ENCODE data around the gene CSMD2. TPM values are rescaled to one million over a fixed set of nuclear protein-coding genes. Genes with fewer than 3 reads are reported as not detected.

Gene CSMD2
- total RNA-seq, 2 donors from 2014 or later = 2.8 to 3.0 TPM

- Histone ChIP-seq H3K4me3 (no peak overlapping the region), H3K9me3 (no peaks in the 10 kb centered on the region), H3K27me3 (replicated peaks; ENCODE audit: insufficient read depth) (no peaks in the 10 kb centered on the region), H3K4me1 (ENCODE audit: control insufficient read depth in 1 of 2, low read depth in 2 of 2) (peaks cover 10 to 49% of the 10 kb centered on the region in 2 donors), H3K36me3 (no peaks in the 10 kb centered on the region), H3K27ac (peak overlapping the region in 1 of 2 donors; percentile 84)
- no peak for TF ChIP-seq CTCF (IDR thresholded peaks at IDR 0.05)
- ATAC-seq (ENCODE audit: insufficient number of reproducible peaks, low FRiP score, low read depth) (no peak), DNase-seq (ENCODE audit: low spot score) (no peak)
Measured at GRCh38 chr1:33471416-33471815, 693.6 kb downstream of the CSMD2 start.

GRCh38 chr1:33470495-33471012, 694.5 kb downstream of the CSMD2 start:
- H3K9me3 ChIP-seq = no peaks in the 10 kb centered on the region
- DNase-seq (ENCODE audit: low spot score) (peak; percentile 46), ATAC-seq (ENCODE audit: insufficient number of reproducible peaks, low FRiP score, low read depth) (no peak)
- H3K36me3 ChIP-seq = no peaks in the 10 kb centered on the region
- H3K4me3 ChIP-seq = no peak overlapping the region
- H3K27ac ChIP-seq = peak overlapping the region; percentile 32 to 52
- peaks cover 10 to 49% of the 10 kb centered on the region in 2 donors for H3K4me1 ChIP-seq (ENCODE audit: control insufficient read depth in 1 of 2, low read depth in 2 of 2)
- TF ChIP-seq CTCF (IDR thresholded peaks at IDR 0.05) = peak; percentile 80
- H3K27me3 ChIP-seq (replicated peaks; ENCODE audit: insufficient read depth) = no peaks in the 10 kb centered on the region

DNA sequence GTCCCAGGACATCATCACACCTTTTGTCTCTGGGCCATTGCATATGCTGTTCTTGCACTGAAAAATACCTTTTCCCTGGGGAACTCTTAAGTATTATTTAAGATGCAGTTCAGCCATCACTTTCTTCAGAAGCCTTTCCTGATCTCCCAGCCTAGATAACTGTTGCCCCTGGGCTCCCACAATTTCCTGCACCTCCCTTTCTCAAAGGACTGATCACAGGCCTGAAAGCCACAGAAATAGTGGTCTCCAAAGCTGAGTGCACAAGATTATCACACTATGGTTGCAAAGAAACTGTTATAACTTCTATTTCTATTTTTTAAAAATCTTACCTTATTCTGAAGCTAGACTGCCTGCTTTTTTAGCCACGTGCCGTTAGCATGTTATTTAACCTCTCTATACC, 695.3 kb downstream of the CSMD2 start:
- H3K9me3 ChIP-seq = no peaks in the 10 kb centered on the region
- DNase-seq (ENCODE audit: low spot score) (no peak), ATAC-seq (ENCODE audit: insufficient number of reproducible peaks, low FRiP score, low read depth) (no peak)
- peaks cover 10 to 42% of the 10 kb centered on the region in 2 donors for H3K4me1 ChIP-seq (ENCODE audit: control insufficient read depth in 1 of 2, low read depth in 2 of 2)
- H3K36me3 ChIP-seq = no peaks in the 10 kb centered on the region
- no peak overlapping the region for H3K27ac ChIP-seq
- no peaks in the 10 kb centered on the region for H3K27me3 ChIP-seq (replicated peaks; ENCODE audit: insufficient read depth)
- no peak for TF ChIP-seq CTCF (IDR thresholded peaks at IDR 0.05)
- no peak overlapping the region for H3K4me3 ChIP-seq

- Histone ChIP-seq H3K36me3 (no peaks in the 10 kb centered on the region), H3K9me3 (no peaks in the 10 kb centered on the region), H3K4me3 (no peak overlapping the region), H3K27me3 (replicated peaks; ENCODE audit: insufficient read depth) (no peaks in the 10 kb centered on the region), H3K27ac (no peak overlapping the region), H3K4me1 (ENCODE audit: control insufficient read depth in 1 of 2, low read depth in 2 of 2) (peaks cover 8 to 35% of the 10 kb centered on the region in 2 donors)
- DNase-seq (ENCODE audit: low spot score) (no peak), ATAC-seq (ENCODE audit: insufficient number of reproducible peaks, low FRiP score, low read depth) (no peak)
- TF ChIP-seq CTCF (IDR thresholded peaks at IDR 0.05) = no peak
Measured at GRCh38 chr1:33468967-33469366, 696.1 kb downstream of the CSMD2 start.

DNA sequence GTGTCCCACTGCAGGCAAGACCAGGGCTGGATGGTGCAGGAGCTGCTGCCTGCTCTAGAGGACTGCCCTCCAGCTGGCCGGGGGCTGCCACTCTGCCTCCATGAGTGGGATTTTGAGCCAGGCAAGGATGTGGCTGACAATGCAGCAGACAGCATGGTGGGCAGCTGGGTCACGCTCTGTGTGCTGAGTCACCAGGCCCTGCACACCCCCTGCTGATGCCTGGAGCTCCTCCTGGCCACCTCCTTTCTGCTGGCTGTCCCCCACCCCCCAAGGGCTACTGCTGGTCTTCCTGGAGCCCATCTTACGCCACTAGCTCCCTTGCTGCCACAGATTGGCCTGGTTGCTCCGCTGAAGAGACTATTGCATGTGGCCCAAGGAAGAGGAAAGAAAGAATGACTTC, 696.5 kb downstream of the CSMD2 start:
- Histone ChIP-seq H3K9me3 (no peaks in the 10 kb centered on the region), H3K4me1 (ENCODE audit: control insufficient read depth in 1 of 2, low read depth in 2 of 2) (peaks cover 5 to 30% of the 10 kb centered on the region in 2 donors), H3K27ac (no peak overlapping the region), H3K4me3 (no peak overlapping the region), H3K36me3 (no peaks in the 10 kb centered on the region), H3K27me3 (replicated peaks; ENCODE audit: insufficient read depth) (no peaks in the 10 kb centered on the region)
- TF ChIP-seq CTCF (IDR thresholded peaks at IDR 0.05) = no peak
- DNase-seq (ENCODE audit: low spot score) (no peak), ATAC-seq (ENCODE audit: insufficient number of reproducible peaks, low FRiP score, low read depth) (no peak)

Measured in thoracic aorta (tissue), 2 donors.